ENCODE measurements around the gene FASN. TPM values are rescaled to one million over a fixed set of nuclear protein-coding genes. Genes with fewer than 3 reads are reported as not detected.

Gene FASN
- total RNA-seq, 1 experiment from 2014 or later = 433 TPM

DNA sequence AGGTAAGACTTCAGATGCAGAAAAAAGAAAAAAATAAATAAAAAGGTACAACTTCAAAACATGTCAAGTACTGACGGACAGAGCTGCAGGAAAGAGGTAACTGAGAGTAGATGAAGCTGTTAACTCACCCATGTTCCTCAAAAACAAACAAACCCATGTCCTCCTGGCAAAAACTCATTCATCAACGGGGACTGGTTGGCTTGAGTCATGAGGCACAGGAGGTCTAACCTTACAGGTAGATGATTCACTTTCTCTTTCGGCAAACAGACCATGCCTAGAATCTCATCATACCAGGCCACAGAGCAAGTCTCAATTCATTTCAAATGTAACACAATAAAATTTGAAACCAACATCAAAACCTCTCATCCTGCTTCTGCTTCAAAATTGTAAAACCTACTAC, 12.3 kb upstream of the FASN start:
- H2BK12ac ChIP-seq (ENCODE audit: insufficient read length, low read depth, low read length) = no peak overlapping the region

More for the DNA sequence above, 12.3 kb upstream of the FASN start:
- Histone ChIP-seq H3K23me2 (ENCODE audit: insufficient read length, low read depth, low read length, poor library complexity, severe bottlenecking) (no peaks in the 10 kb centered on the region), H2BK20ac (ENCODE audit: low read depth, low read length, poor library complexity, severe bottlenecking) (no peak overlapping the region), H2AFZ (ENCODE audit: low read length) (no peak overlapping the region), H3K9me3 (ENCODE audit: control insufficient read depth, low read depth, low read length) (no peaks in the 10 kb centered on the region), H2AK5ac (ENCODE audit: insufficient read length, low read length) (no peak overlapping the region), H3K14ac (ENCODE audit: insufficient read depth, low read length) (no peak overlapping the region), H4K91ac (ENCODE audit: insufficient read length, low read depth, low read length) (no peak overlapping the region), H3K27ac (ENCODE audit: insufficient read length, low read depth, low read length) (no peak overlapping the region), H3K18ac (ENCODE audit: insufficient read length, low read depth, low read length) (no peak overlapping the region), H4K8ac (replicated peaks; ENCODE audit: insufficient read length, low read depth, low read length) (no peak overlapping the region), H3K23ac (ENCODE audit: insufficient read length, low read depth, low read length) (no peak overlapping the region), H2BK5ac (ENCODE audit: insufficient read length, low read length) (no peak overlapping the region), H4K5ac (ENCODE audit: insufficient read length, low read depth, low read length) (no peak overlapping the region), H3K56ac (ENCODE audit: insufficient read length, low read depth, low read length) (no peak overlapping the region), H3K4me1 (ENCODE audit: insufficient read depth, low read length) (no peaks in the 10 kb centered on the region; the same call in 1 of the 2 replicates), H4K20me1 (ENCODE audit: control insufficient read depth, insufficient read depth, insufficient read length) (peaks cover 3% of the 10 kb centered on the region), H3K4me2 (ENCODE audit: insufficient read depth, insufficient read length, low read length) (no peak overlapping the region), H3T11ph (ENCODE audit: low read length) (no peak overlapping the region), H2BK120ac (ENCODE audit: low read depth, low read length, poor library complexity, severe bottlenecking) (no peak overlapping the region), H2BK15ac (ENCODE audit: low read depth, low read length) (no peak overlapping the region), H3K4ac (ENCODE audit: low read depth, low read length) (no peak overlapping the region), H3K79me2 (ENCODE audit: insufficient read depth, low read length) (no peaks in the 10 kb centered on the region), H3K79me1 (ENCODE audit: insufficient read depth, low read depth, low read length, poor library complexity, severe bottlenecking) (no peaks in the 10 kb centered on the region), H3K27me3 (ENCODE audit: insufficient read depth, low read length) (no peaks in the 10 kb centered on the region), H3K9ac (ENCODE audit: extremely low read depth, insufficient read length, low read length) (no peak overlapping the region)
- no peak overlapping the region for H3K4me3 Mint-ChIP-seq
- H3K27me3 Mint-ChIP-seq (ENCODE audit: low read depth) = peaks cover 74% of the 10 kb centered on the region
- TF ChIP-seq, protein P1, sequence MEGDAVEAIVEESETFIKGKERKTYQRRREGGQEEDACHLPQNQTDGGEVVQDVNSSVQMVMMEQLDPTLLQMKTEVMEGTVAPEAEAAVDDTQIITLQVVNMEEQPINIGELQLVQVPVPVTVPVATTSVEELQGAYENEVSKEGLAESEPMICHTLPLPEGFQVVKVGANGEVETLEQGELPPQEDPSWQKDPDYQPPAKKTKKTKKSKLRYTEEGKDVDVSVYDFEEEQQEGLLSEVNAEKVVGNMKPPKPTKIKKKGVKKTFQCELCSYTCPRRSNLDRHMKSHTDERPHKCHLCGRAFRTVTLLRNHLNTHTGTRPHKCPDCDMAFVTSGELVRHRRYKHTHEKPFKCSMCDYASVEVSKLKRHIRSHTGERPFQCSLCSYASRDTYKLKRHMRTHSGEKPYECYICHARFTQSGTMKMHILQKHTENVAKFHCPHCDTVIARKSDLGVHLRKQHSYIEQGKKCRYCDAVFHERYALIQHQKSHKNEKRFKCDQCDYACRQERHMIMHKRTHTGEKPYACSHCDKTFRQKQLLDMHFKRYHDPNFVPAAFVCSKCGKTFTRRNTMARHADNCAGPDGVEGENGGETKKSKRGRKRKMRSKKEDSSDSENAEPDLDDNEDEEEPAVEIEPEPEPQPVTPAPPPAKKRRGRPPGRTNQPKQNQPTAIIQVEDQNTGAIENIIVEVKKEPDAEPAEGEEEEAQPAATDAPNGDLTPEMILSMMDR (conservative IDR thresholded peaks at IDR 0.05) = no peak
- WGBS (ENCODE audit: extremely low coverage, insufficient read length, low lambda C conversion rate) = no CpG with 5 or more reads among the region's 3 CpGs
- peaks cover 2 to 7% (median 2%) of the 10 kb centered on the region in 3 experiments; a peak in 5 of 7 replicates for H3K36me3 Mint-ChIP-seq (ENCODE audit: insufficient read depth in 1 of 3, low read depth in 3 of 3)
- no peak for DNase-seq
- no peak overlapping the region for H3K27ac Mint-ChIP-seq
- H3K9me3 Mint-ChIP-seq = peaks cover 0 to 9% of the 10 kb centered on the region in 2 experiments; a peak in 2 of 5 replicates
- H3K4me1 Mint-ChIP-seq = peaks cover 14 to 31% of the 10 kb centered on the region in 2 experiments

All from H9 (cell line).